Keratinocyte (primary cell): Measurements from ENCODE around the gene ADM. TPM values are rescaled to one million over a fixed set of nuclear protein-coding genes. Genes with fewer than 3 reads are reported as not detected.

Source experiments
- DNase-seq: peaks from one replicate; pipeline ENCODE4 v3.0.0-alpha.2; 2011; ENCODE audit warnings: low read depth, missing footprints, low spot score
- FAIRE-seq: peaks from 2 replicates; lab custom pipeline; 2011; peaks lifted over from hg19 to GRCh38; lab: Jason Lieb, UNC
- H2AFZ ChIP-seq: 2 replicates; pipeline ENCODE4 v1.6.0; 2012; ENCODE audit warnings: low read length, control low read depth, inconsistent platforms; ENCODE audit not compliant: control insufficient read depth
- H3K27ac ChIP-seq: 2 replicates; pipeline ENCODE4 v1.5.1; 2011; ENCODE audit warnings: low read length; ENCODE audit not compliant: control insufficient read depth, insufficient read depth
- H3K27me3 ChIP-seq: 3 replicates; pipeline ENCODE4 v1.6.0; 2011; ENCODE audit warnings: low read length; ENCODE audit not compliant: control insufficient read depth, insufficient read depth; ENCODE audit errors: extremely low read depth
- H3K36me3 ChIP-seq, 2 experiments: 2 replicates in 1 of 2; 3 replicates in 1 of 2; pipeline ENCODE4 v1.5.1; 2011; ENCODE audit warnings: low read length in 2 of 2, mild to moderate bottlenecking in 1 of 2; ENCODE audit not compliant: control insufficient read depth in 2 of 2, insufficient read depth in 2 of 2; ENCODE audit errors: extremely low read depth in 1 of 2
- H3K4me1 ChIP-seq: 3 replicates; pipeline ENCODE4 v1.5.1; 2011; ENCODE audit warnings: low read length; ENCODE audit not compliant: control insufficient read depth, insufficient read depth; ENCODE audit errors: extremely low read depth
- H3K4me2 ChIP-seq: 3 replicates; pipeline ENCODE4 v1.6.0; 2011; ENCODE audit warnings: low read depth, low read length; ENCODE audit not compliant: control insufficient read depth, insufficient read depth; ENCODE audit errors: extremely low read depth
- H3K4me3 ChIP-seq, 3 experiments: fragments of 200-600 bp in 1 of 3; sonication (generic) in 1 of 3; 2 replicates in 2 of 3; 3 replicates in 1 of 3; pipeline ENCODE4 v1.5.1; 2011 to 2016; ENCODE audit warnings: low read length in 3 of 3, mild to moderate bottlenecking in 3 of 3, control low read depth in 2 of 3, inconsistent platforms in 1 of 3, low read depth in 1 of 3, mixed read lengths in 1 of 3, mixed run types in 1 of 3, moderate library complexity in 1 of 3; ENCODE audit not compliant: control insufficient read depth in 2 of 3, insufficient read depth in 2 of 3; ENCODE audit errors: extremely low read depth in 1 of 3
- H3K79me2 ChIP-seq: 2 replicates; pipeline ENCODE4 v1.6.0; 2012; ENCODE audit warnings: low read length; ENCODE audit not compliant: control insufficient read depth, insufficient read depth
- H3K9ac ChIP-seq: 3 replicates; pipeline ENCODE4 v1.6.0; 2011; ENCODE audit warnings: low read length; ENCODE audit not compliant: control insufficient read depth, insufficient read depth; ENCODE audit errors: extremely low read depth
- H3K9me1 ChIP-seq: 3 replicates; pipeline ENCODE4 v1.6.0; 2011; ENCODE audit warnings: low read length; ENCODE audit not compliant: control insufficient read depth, insufficient read depth; ENCODE audit errors: extremely low read depth
- H3K9me3 ChIP-seq: 2 replicates; pipeline ENCODE4 v1.5.1; 2012; ENCODE audit warnings: low read depth, low read length; ENCODE audit not compliant: control insufficient read depth
- H4K20me1 ChIP-seq: 3 replicates; pipeline ENCODE4 v1.6.0; 2011; ENCODE audit warnings: low read length; ENCODE audit not compliant: control insufficient read depth, insufficient read depth; ENCODE audit errors: extremely low read depth
- EZH2 ChIP-seq: IDR thresholded peaks from one replicate; pipeline ENCODE4 v1.6.1; 2012; ENCODE audit warnings: inconsistent platforms, mild to moderate bottlenecking, low read length, moderate library complexity
- dilution Hi-C: fragments of 300-500 bp; cut with MboI; formaldehyde crosslinking; loops from one replicate; pipeline ENCODE4 v1.7.0; 2020; ENCODE audit warnings: low sequenced_read_pairs; ENCODE audit not compliant: extremely low pct_ligation_motif_present
- polyA plus RNA-seq, 5 experiments: library from polyadenylated mRNA; depleted of rRNA in 3 of 5; stranded (reverse) in 3 of 5; stranded (forward) in 1 of 5; unstranded in 1 of 5; fragments of >200 nt; gene quantifications; 1 replicate in 1 of 5; 2 replicates in 3 of 5; 3 replicates in 1 of 5; pipeline versions ENCODE4 v1.2.1 to v1.2.3, GENCODE V29; 2011 to 2012; ENCODE audit warnings: missing spikeins in 2 of 5, low read depth in 1 of 5, low replicate concordance in 1 of 5
- TF ChIP-seq, protein P1 (sequence below), 3 experiments: IDR thresholded peaks in 1 of 3; conservative IDR thresholded peaks in 1 of 3; optimal IDR thresholded peaks in 1 of 3; 2 replicates in 2 of 3; 3 replicates in 1 of 3; pipeline versions ENCODE3 to v1.5.1; 2011; ENCODE audit warnings: low read length in 3 of 3, mild to moderate bottlenecking in 3 of 3, moderate library complexity in 2 of 3, control low read depth in 1 of 3, inconsistent platforms in 1 of 3; ENCODE audit not compliant: insufficient read depth in 2 of 3; ENCODE audit errors: extremely low read depth in 1 of 3

Gene ADM
- polyA plus RNA-seq, 1 donor (not counting 4 experiments of a cell fraction or from before 2014, with no cell fraction given) = 57.9 TPM

DNA sequence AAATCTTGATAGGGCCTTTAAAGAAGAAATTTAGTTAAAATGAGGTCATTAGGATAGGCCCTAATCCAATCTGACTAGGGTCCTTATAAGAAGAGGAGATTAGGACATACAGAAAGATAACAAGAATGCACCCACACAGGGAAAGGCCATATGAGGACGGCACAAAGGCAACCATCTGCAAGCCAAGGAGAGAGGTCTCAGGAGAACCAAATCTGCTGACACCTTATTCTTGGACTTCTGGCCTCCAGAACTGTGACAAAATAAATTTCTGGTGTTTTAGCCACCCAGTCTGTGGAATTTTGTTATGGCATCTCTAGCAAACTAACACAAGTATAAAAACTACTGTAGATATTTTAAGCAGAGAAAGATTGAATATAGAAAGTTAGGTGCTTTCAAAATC is 28.6 kb downstream of the ADM start:
- H3K9me3 ChIP-seq = no peaks in the 10 kb centered on the region
- no peak for FAIRE-seq
- TF ChIP-seq EZH2 = no peak
- TF ChIP-seq, protein P1, sequence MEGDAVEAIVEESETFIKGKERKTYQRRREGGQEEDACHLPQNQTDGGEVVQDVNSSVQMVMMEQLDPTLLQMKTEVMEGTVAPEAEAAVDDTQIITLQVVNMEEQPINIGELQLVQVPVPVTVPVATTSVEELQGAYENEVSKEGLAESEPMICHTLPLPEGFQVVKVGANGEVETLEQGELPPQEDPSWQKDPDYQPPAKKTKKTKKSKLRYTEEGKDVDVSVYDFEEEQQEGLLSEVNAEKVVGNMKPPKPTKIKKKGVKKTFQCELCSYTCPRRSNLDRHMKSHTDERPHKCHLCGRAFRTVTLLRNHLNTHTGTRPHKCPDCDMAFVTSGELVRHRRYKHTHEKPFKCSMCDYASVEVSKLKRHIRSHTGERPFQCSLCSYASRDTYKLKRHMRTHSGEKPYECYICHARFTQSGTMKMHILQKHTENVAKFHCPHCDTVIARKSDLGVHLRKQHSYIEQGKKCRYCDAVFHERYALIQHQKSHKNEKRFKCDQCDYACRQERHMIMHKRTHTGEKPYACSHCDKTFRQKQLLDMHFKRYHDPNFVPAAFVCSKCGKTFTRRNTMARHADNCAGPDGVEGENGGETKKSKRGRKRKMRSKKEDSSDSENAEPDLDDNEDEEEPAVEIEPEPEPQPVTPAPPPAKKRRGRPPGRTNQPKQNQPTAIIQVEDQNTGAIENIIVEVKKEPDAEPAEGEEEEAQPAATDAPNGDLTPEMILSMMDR (optimal IDR thresholded peaks at IDR 0.05 in 1 of 3, IDR thresholded peaks at IDR 0.05 in 1 of 3, conservative IDR thresholded peaks at IDR 0.05 in 1 of 3; ENCODE audit: extremely low read depth in 1 of 3, insufficient read depth in 2 of 3, low read length in 3 of 3) = no peak
- H3K36me3 ChIP-seq = no peaks in the 10 kb centered on the region
- no peak overlapping the region for H3K4me2 ChIP-seq
- no peak overlapping the region for H3K4me3 ChIP-seq
- H2AFZ ChIP-seq = no peak overlapping the region
- no peak overlapping the region for H3K27ac ChIP-seq
- H3K4me1 ChIP-seq = peaks cover 15% of the 10 kb centered on the region
- no peak overlapping the region for H3K9ac ChIP-seq
- no peaks in the 10 kb centered on the region for H4K20me1 ChIP-seq
- no peaks in the 10 kb centered on the region for H3K79me2 ChIP-seq
- dilution Hi-C loops = no loop called here
- H3K27me3 ChIP-seq = no peaks in the 10 kb centered on the region
- no peak for DNase-seq
- no peaks in the 10 kb centered on the region for H3K9me1 ChIP-seq

DNA sequence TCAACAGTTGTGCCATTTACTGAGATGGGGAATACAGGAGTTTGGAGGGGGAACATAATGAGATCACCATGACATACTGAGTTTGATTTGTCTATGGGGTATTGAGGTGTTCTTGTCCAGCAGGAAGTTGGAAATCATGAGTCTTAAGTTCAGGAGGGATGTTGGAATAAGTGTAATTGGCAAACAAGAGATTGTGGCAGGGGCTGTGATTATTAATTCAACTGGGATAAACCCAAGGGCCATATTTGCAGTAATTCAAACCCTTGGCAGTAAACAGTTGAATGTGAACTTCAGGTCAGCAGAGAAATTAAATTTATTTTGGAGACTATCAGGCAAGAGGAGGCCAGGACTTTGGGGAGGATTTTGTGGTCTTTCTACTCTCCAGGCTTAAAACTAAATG is 33.4 kb downstream of the ADM start:
- dilution Hi-C loops = no loop called here
- no peak for FAIRE-seq

More for the DNA sequence above, 33.4 kb downstream of the ADM start:
- no peak overlapping the region for H2AFZ ChIP-seq
- TF ChIP-seq, protein P1 (optimal IDR thresholded peaks at IDR 0.05 in 1 of 3, IDR thresholded peaks at IDR 0.05 in 1 of 3, conservative IDR thresholded peaks at IDR 0.05 in 1 of 3; ENCODE audit: extremely low read depth in 1 of 3, insufficient read depth in 2 of 3, low read length in 3 of 3) = no peak
- TF ChIP-seq EZH2 = no peak
- H3K27ac ChIP-seq = no peak overlapping the region
- H3K36me3 ChIP-seq = no peaks in the 10 kb centered on the region
- DNase-seq = no peak
- no peaks in the 10 kb centered on the region for H3K79me2 ChIP-seq
- H3K4me1 ChIP-seq = no peaks in the 10 kb centered on the region
- no peaks in the 10 kb centered on the region for H3K27me3 ChIP-seq
- no peaks in the 10 kb centered on the region for H3K9me3 ChIP-seq
- no peaks in the 10 kb centered on the region for H3K9me1 ChIP-seq
- no peak overlapping the region for H3K4me2 ChIP-seq
- H3K4me3 ChIP-seq = no peak overlapping the region
- H3K9ac ChIP-seq = no peak overlapping the region
- no peaks in the 10 kb centered on the region for H4K20me1 ChIP-seq
